HEK293 (cell line): Measurements from ENCODE around the gene LRRC49.
A peak's percentile ranks its signal among the peaks of the same experiment; 100 is the strongest.
"Not testable (repeated sequence)": the region's sequence is repeated elsewhere in the genome, so short reads cannot be mapped to it uniquely, and the experiment has no call there.

Source experiments
- CTCF ChIA-PET: fragments of 350-600 bp; formaldehyde crosslinking; extraction: SDS; loops from one replicate; lab custom pipeline; 2021; ENCODE audit warnings: antibody characterized with exemption; lab: Yijun Ruan, JAX
- POLR2A ChIA-PET: fragments of 300-600 bp; formaldehyde crosslinking; extraction: SDS; loops from one replicate; lab custom pipeline; 2020; ENCODE audit warnings: antibody characterized with exemption, inconsistent platforms; lab: Yijun Ruan, JAX
- H3K27ac ChIP-seq: fragments of 200-500 bp; sonication (Bioruptor generic); 2 replicates; pipeline ENCODE4 v1.5.1; 2014; ENCODE audit warnings: low read depth, low read length, control low read depth, inconsistent platforms; ENCODE audit errors: extremely low read depth
- H3K36me3 ChIP-seq, 2 experiments: fragments of 200-500 bp in 1 of 2; sonication (Bioruptor generic) in 1 of 2; 1 replicate in 1 of 2; 2 replicates in 1 of 2; pipeline ENCODE4 v1.5.1; 2014 to 2017; ENCODE audit warnings: inconsistent platforms in 2 of 2, low read length in 2 of 2; ENCODE audit not compliant: control insufficient read depth in 2 of 2, insufficient read depth in 1 of 2
- H3K4me1 ChIP-seq: fragments of 200-500 bp; sonication (Bioruptor generic); 2 replicates; pipeline ENCODE4 v1.5.1; 2014; ENCODE audit warnings: mild to moderate bottlenecking, low read length, inconsistent platforms; ENCODE audit not compliant: control insufficient read depth, insufficient read depth
- H3K4me3 ChIP-seq: 2 replicates; pipeline ENCODE4 v1.5.1; 2011; ENCODE audit warnings: low read depth, mild to moderate bottlenecking, control low read depth, low read length, moderate library complexity
- H3K9me3 ChIP-seq: fragments of 200-500 bp; sonication (Bioruptor generic); 2 replicates; pipeline ENCODE4 v1.5.1; 2014; ENCODE audit warnings: low read depth, low read length, inconsistent platforms; ENCODE audit not compliant: control insufficient read depth, insufficient read depth
- BCL11A ChIP-seq: fragments of 450-650 bp; formaldehyde crosslinking; IDR thresholded peaks from 2 replicates; pipeline ENCODE4 v1.5.1; 2016; ENCODE audit warnings: low read depth, missing biosample characterization, missing genetic modification characterization
- GLI4 ChIP-seq: fragments of 450-650 bp; formaldehyde crosslinking; IDR thresholded peaks from 2 replicates; pipeline ENCODE4 v1.5.1; 2016; ENCODE audit warnings: missing biosample characterization, missing genetic modification characterization
- KLF8 ChIP-seq: fragments of 450-650 bp; formaldehyde crosslinking; IDR thresholded peaks from 2 replicates; pipeline ENCODE4 v1.5.1; 2016; ENCODE audit warnings: missing biosample characterization, missing genetic modification characterization
- PRDM1 ChIP-seq: fragments of 450-650 bp; formaldehyde crosslinking; IDR thresholded peaks from 2 replicates; pipeline ENCODE4; 2016; ENCODE audit warnings: missing biosample characterization, missing genetic modification characterization
- SCRT2 ChIP-seq: fragments of 450-650 bp; formaldehyde crosslinking; IDR thresholded peaks from 2 replicates; pipeline ENCODE4 v1.5.1; 2016; ENCODE audit warnings: missing biosample characterization, missing genetic modification characterization
- SP7 ChIP-seq: fragments of 450-650 bp; formaldehyde crosslinking; IDR thresholded peaks from 2 replicates; pipeline ENCODE4 v1.5.1; 2016; ENCODE audit warnings: missing biosample characterization, missing genetic modification characterization
- TCF7L2 ChIP-seq: IDR thresholded peaks from 2 replicates; pipeline ENCODE4 v1.6.1; 2011; ENCODE audit warnings: low read depth, mild to moderate bottlenecking, inconsistent platforms, low read length, moderate library complexity, borderline replicate concordance
- ZFP69B ChIP-seq: fragments of 450-650 bp; formaldehyde crosslinking; IDR thresholded peaks from 2 replicates; pipeline ENCODE4 v1.5.1; 2016; ENCODE audit warnings: missing biosample characterization, missing genetic modification characterization
- ZNF10 ChIP-seq: fragments of 450-650 bp; formaldehyde crosslinking; IDR thresholded peaks from 2 replicates; pipeline ENCODE4 v1.5.1; 2017; ENCODE audit warnings: missing biosample characterization, missing genetic modification characterization
- ZNF114 ChIP-seq: fragments of 450-650 bp; formaldehyde crosslinking; IDR thresholded peaks from 2 replicates; pipeline ENCODE4 v1.5.0; 2017; ENCODE audit warnings: missing biosample characterization, missing genetic modification characterization
- ZNF146 ChIP-seq: fragments of 450-650 bp; formaldehyde crosslinking; IDR thresholded peaks from 2 replicates; pipeline ENCODE4 v1.5.1; 2016; ENCODE audit warnings: missing biosample characterization, missing genetic modification characterization
- ZNF174 ChIP-seq: fragments of 450-650 bp; formaldehyde crosslinking; IDR thresholded peaks from 2 replicates; pipeline ENCODE4 v1.5.0; 2017; ENCODE audit warnings: missing biosample characterization, mild to moderate bottlenecking, missing genetic modification characterization
- ZNF2 ChIP-seq: fragments of 450-650 bp; formaldehyde crosslinking; IDR thresholded peaks from 2 replicates; pipeline ENCODE4 v1.5.1; 2016; ENCODE audit warnings: missing biosample characterization, missing genetic modification characterization
- ZNF202 ChIP-seq: fragments of 450-650 bp; formaldehyde crosslinking; IDR thresholded peaks from 2 replicates; pipeline ENCODE4 v1.5.1; 2016; ENCODE audit warnings: missing biosample characterization, missing genetic modification characterization, borderline replicate concordance
- ZNF266 ChIP-seq: fragments of 450-650 bp; formaldehyde crosslinking; IDR thresholded peaks from 2 replicates; pipeline ENCODE4 v1.5.1; 2016; ENCODE audit warnings: missing biosample characterization, missing genetic modification characterization, low read depth
- ZNF404 ChIP-seq: fragments of 450-650 bp; formaldehyde crosslinking; IDR thresholded peaks from 2 replicates; pipeline ENCODE4 v1.5.1; 2017; ENCODE audit warnings: missing biosample characterization, missing genetic modification characterization
- ZNF548 ChIP-seq: fragments of 450-650 bp; formaldehyde crosslinking; IDR thresholded peaks from 2 replicates; pipeline ENCODE4 v1.5.1; 2016; ENCODE audit warnings: missing biosample characterization, missing genetic modification characterization
- ZNF621 ChIP-seq: fragments of 450-650 bp; formaldehyde crosslinking; IDR thresholded peaks from 2 replicates; pipeline ENCODE4 v1.5.1; 2017; ENCODE audit warnings: missing biosample characterization, missing genetic modification characterization
- ZNF623 ChIP-seq: fragments of 450-650 bp; formaldehyde crosslinking; IDR thresholded peaks from 2 replicates; pipeline ENCODE4 v1.5.1; 2016; ENCODE audit warnings: missing biosample characterization, missing genetic modification characterization
- ZNF629 ChIP-seq: fragments of 450-650 bp; formaldehyde crosslinking; IDR thresholded peaks from 2 replicates; pipeline ENCODE4 v1.5.1; 2017; ENCODE audit warnings: missing biosample characterization, missing genetic modification characterization
- ZNF664 ChIP-seq: fragments of 450-650 bp; formaldehyde crosslinking; IDR thresholded peaks from 2 replicates; pipeline ENCODE4 v1.5.1; 2016; ENCODE audit warnings: missing biosample characterization, missing genetic modification characterization
- TF ChIP-seq, protein P1 (sequence below): fragments of 450-650 bp; formaldehyde crosslinking; IDR thresholded peaks from 2 replicates; pipeline ENCODE4 v1.5.1; 2016; ENCODE audit warnings: missing biosample characterization, missing genetic modification characterization, low read depth
- TF ChIP-seq, protein P2 (sequence below): fragments of 450-650 bp; formaldehyde crosslinking; IDR thresholded peaks from 2 replicates; pipeline ENCODE4 v1.5.1; 2017; ENCODE audit warnings: missing biosample characterization, missing genetic modification characterization
- TF ChIP-seq, protein P3 (sequence below): fragments of 450-650 bp; formaldehyde crosslinking; IDR thresholded peaks from 2 replicates; pipeline ENCODE4 v1.5.1; 2017; ENCODE audit warnings: missing biosample characterization, missing genetic modification characterization

LRRC49 gene

DNA sequence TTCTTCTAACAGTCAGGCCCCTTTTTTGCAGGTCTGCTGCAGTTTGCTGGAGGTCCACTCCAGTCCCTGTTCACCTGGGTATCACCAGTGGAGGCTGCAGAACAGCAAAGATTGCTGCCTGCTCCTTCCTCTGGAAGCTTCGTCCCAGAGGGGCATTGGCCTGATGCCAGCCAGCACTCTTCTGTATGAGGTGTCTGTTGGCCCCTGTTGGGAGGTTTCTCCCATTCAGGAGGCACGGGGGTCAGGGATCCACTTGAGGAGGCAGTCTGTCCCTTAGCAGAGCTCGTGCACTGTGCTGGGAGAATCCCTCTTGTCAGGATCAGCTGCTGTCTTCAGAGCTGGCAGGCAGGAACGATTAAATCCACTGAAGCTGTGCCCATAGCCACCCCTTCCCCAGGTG is 138.6 kb downstream of the LRRC49 start:
- H3K36me3 ChIP-seq, H3K27ac ChIP-seq, POLR2A ChIA-PET, H3K9me3 ChIP-seq, H3K4me1 ChIP-seq, H3K4me3 ChIP-seq: not testable (repeated sequence)
- CTCF ChIA-PET, result interaction anchor here (0.7 to 1.3 kb wide), 3 partner anchors 27 to 662 kb away, joined by 3 to 4 read pairs (median 4); no protein-coding TSS in a partner anchor

DNA sequence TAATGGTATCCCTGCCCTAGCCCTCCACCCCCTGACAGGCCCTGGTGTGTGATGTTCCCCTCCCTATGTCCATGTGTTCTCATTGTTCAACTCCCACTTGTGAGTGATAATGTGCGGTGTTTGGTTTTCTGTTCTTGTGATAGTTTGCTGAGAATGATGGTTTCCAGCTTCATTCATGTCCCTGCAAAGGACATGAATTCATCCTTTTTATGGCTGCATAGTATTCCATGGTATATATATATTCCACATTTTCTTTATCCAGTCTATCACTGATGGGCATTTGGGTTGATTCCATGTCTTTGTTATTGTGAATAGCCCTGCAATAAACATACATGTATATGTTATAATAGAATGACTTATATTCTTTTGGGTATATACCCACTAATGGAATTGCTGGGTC is 142.9 kb downstream of the LRRC49 start:
- H3K36me3 ChIP-seq, H3K4me3 ChIP-seq, H3K4me1 ChIP-seq, H3K9me3 ChIP-seq, H3K27ac ChIP-seq, CTCF ChIA-PET, POLR2A ChIA-PET: not testable (repeated sequence)
- TF ChIP-seq ZNF146, result peak; percentile 91

DNA sequence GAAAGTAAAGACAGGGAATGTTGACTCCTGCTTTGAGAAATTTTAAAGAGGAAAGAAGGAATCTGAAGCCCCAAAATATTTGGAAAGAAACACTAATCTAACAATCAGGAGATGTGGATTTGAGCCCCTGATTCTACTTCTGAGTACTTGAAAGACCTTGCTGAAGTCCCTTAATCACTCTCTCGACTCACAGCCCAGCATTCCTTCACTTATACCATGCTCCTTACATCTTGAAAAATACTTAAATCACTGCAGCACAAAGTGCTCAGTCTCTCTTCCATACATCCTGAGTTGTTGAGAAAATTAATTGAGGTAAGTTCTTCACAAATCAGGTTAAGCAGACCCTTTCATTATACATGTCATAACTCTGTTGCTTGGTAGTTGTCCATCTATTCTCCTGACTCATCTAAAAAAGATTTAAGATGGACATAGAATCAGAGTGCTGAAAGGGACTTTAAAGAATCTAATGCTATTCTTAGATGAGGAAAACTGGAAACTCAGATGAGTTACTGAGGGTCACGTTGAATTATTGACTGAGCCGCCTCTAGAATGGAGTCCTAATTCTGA is 149.8 kb downstream of the LRRC49 start:
- POLR2A ChIA-PET, result no interaction called here
- CTCF ChIA-PET, result interaction anchor here (0.6 to 1.5 kb wide), 2 partner anchors 20 to 73 kb away, joined by 3 read pairs; partner anchors contain the start of gene THSD4
- no peaks in the 10 kb centered on the region for H3K4me1 ChIP-seq
- H3K4me3 ChIP-seq, result no peak overlapping the region
- H3K27ac ChIP-seq, result no peak overlapping the region
- H3K36me3 ChIP-seq, result no peaks in the 10 kb centered on the region
- TF ChIP-seq, protein P1, sequence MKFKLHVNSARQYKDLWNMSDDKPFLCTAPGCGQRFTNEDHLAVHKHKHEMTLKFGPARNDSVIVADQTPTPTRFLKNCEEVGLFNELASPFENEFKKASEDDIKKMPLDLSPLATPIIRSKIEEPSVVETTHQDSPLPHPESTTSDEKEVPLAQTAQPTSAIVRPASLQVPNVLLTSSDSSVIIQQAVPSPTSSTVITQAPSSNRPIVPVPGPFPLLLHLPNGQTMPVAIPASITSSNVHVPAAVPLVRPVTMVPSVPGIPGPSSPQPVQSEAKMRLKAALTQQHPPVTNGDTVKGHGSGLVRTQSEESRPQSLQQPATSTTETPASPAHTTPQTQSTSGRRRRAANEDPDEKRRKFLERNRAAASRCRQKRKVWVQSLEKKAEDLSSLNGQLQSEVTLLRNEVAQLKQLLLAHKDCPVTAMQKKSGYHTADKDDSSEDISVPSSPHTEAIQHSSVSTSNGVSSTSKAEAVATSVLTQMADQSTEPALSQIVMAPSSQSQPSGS (tag by site-specific recombination), result no peak
- no peak for TF ChIP-seq ZNF2 (tag by site-specific recombination)
- no peak for TF ChIP-seq KLF8 (tag by site-specific recombination)
- no peak for TF ChIP-seq BCL11A (tag by site-specific recombination)
- TF ChIP-seq ZNF266 (tag by site-specific recombination), result no peak
- TF ChIP-seq ZNF664 (tag by site-specific recombination), result no peak
- TF ChIP-seq ZNF629 (tag by site-specific recombination), result no peak
- no peak for TF ChIP-seq ZNF202
- no peak for TF ChIP-seq ZNF114
- TF ChIP-seq ZNF174, result no peak
- TF ChIP-seq ZNF623 (tag by site-specific recombination), result no peak
- TF ChIP-seq ZFP69B (tag by site-specific recombination), result no peak
- no peak for TF ChIP-seq GLI4
- TF ChIP-seq, protein P2, sequence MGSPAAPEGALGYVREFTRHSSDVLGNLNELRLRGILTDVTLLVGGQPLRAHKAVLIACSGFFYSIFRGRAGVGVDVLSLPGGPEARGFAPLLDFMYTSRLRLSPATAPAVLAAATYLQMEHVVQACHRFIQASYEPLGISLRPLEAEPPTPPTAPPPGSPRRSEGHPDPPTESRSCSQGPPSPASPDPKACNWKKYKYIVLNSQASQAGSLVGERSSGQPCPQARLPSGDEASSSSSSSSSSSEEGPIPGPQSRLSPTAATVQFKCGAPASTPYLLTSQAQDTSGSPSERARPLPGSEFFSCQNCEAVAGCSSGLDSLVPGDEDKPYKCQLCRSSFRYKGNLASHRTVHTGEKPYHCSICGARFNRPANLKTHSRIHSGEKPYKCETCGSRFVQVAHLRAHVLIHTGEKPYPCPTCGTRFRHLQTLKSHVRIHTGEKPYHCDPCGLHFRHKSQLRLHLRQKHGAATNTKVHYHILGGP, result no peak
- H3K9me3 ChIP-seq, result no peaks in the 10 kb centered on the region

DNA sequence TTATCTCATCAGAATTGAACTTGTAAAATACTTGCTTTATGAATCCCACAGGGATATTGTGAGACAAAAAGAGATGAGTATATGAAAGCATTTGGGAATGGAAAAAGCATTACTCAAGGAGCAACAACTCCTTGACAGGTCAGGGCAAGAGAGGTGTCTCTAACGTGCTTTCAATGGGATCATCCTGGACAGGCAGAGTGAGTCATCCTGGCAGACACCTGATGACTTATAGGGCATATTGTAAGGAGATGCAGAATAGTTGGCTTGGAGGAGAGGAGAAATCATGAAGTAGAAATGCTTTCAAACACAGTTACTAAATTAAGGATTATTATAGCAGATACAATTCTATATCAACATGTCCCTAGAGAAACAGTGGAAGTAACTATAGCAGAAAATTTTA is 150.7 kb downstream of the LRRC49 start:
- POLR2A ChIA-PET, result no interaction called here
- H3K4me1 ChIP-seq, result no peaks in the 10 kb centered on the region
- TF ChIP-seq ZNF404 (tag by site-specific recombination) (no peak), ZNF10 (tag by site-specific recombination) (peak; percentile 58; the same call in 1 of the 2 replicates), SP7 (tag by site-specific recombination) (no peak), PRDM1 (tag by site-specific recombination) (peak; percentile 59), SCRT2 (tag by site-specific recombination) (peak; percentile 91), ZNF548 (tag by site-specific recombination) (no peak), TCF7L2 (no peak), ZNF621 (tag by site-specific recombination) (0 out of 2 replicates have a peak, but pooled peaks have one; percentile 37)
- TF ChIP-seq, protein P3, sequence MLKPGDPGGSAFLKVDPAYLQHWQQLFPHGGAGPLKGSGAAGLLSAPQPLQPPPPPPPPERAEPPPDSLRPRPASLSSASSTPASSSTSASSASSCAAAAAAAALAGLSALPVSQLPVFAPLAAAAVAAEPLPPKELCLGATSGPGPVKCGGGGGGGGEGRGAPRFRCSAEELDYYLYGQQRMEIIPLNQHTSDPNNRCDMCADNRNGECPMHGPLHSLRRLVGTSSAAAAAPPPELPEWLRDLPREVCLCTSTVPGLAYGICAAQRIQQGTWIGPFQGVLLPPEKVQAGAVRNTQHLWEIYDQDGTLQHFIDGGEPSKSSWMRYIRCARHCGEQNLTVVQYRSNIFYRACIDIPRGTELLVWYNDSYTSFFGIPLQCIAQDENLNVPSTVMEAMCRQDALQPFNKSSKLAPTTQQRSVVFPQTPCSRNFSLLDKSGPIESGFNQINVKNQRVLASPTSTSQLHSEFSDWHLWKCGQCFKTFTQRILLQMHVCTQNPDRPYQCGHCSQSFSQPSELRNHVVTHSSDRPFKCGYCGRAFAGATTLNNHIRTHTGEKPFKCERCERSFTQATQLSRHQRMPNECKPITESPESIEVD (tag by site-specific recombination), result no peak
- no peaks in the 10 kb centered on the region for H3K36me3 ChIP-seq
- no peak overlapping the region for H3K4me3 ChIP-seq
- no peaks in the 10 kb centered on the region for H3K9me3 ChIP-seq
- CTCF ChIA-PET, result no interaction called here
- H3K27ac ChIP-seq, result no peak overlapping the region
